Astrocyte of the cerebellum (primary cell): ENCODE results near the gene ST3GAL3.

ENCODE experiments used
- DNase-seq: peaks from one replicate; pipeline ENCODE4 v3.0.0-alpha.2; 2011; ENCODE audit warnings: low read depth
- H3K4me3 ChIP-seq: 2 replicates; pipeline ENCODE4 v1.5.1; 2011; ENCODE audit warnings: mild to moderate bottlenecking, low read depth, low read length, moderate library complexity
- CTCF ChIP-seq: IDR thresholded peaks from 2 replicates; pipeline ENCODE4 v1.5.1; 2012; ENCODE audit warnings: low read length, low read depth, moderate library complexity, mild to moderate bottlenecking; ENCODE audit errors: missing control alignments
- in situ Hi-C: cut with HindIII; loops from 2 replicates; pipeline ENCODE4 v1.10.0; 2017; ENCODE audit warnings: low sequenced_read_pairs

ST3GAL3 gene

DNA sequence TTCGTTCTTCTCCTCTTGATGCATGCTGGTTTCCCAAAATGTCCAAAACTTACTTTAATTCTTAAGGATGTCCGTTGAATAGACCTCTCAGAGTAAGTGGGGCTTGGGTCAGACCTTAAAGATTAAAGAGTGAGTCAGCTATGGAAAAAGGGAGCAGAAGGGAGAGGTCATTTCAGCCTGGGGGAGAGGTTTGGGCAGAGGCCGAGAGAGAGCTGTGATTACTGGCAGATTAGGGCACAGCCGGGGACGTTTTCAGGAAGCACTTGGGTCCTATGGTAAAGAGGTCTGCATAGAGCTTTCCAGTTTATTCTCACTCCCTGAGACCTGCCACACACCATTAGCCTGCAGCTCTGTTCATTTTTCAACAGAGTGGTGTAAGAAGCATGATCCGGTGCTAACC is 14.0 kb upstream of the ST3GAL3 start:
- H3K4me3 ChIP-seq: no peak overlapping the region
- no peak for TF ChIP-seq CTCF
- in situ Hi-C loops: no loop called here
- DNase-seq: no peak

- TF ChIP-seq CTCF: no peak
- DNase-seq: no peak
- in situ Hi-C loops: no loop called here
- no peak overlapping the region for H3K4me3 ChIP-seq
These were observed 8.1 kb upstream of the ST3GAL3 start for GRCh38 chr1:43699281-43699680.

DNA sequence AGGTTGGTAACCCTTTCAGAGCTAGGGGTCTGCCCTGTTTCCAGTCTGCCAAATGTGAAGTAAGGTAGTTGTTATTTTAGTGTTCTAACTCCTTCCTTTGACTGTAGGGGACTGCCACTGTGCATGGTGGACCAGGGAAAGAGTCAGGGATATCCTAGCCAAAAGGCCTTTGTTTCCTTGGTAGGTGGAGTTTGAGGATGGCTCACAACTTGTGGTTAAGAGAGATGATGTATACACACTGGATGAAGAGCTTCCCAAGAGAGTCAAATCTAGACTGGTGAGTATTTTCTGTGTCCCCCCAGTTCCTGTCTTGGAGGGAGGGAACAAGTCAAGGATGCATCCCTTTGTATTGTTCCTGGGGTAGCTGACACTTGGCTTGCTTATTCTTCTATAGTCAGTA is 3.5 kb upstream of the ST3GAL3 start:
- no peak for DNase-seq
- H3K4me3 ChIP-seq: no peak overlapping the region
- no peak for TF ChIP-seq CTCF
- in situ Hi-C loops: no loop called here

- H3K4me3 ChIP-seq: no peak overlapping the region
- in situ Hi-C loops: no loop called here
- TF ChIP-seq CTCF: peak; percentile 41
- no peak for DNase-seq
These were observed 2.5 kb upstream of the ST3GAL3 start for GRCh38 chr1:43704838-43705237.

- no peak overlapping the region for H3K4me3 ChIP-seq
- in situ Hi-C loops: no loop called here
- no peak for DNase-seq
- no peak for TF ChIP-seq CTCF
These were observed 2.0 kb upstream of the ST3GAL3 start for GRCh38 chr1:43705334-43705733.

DNA sequence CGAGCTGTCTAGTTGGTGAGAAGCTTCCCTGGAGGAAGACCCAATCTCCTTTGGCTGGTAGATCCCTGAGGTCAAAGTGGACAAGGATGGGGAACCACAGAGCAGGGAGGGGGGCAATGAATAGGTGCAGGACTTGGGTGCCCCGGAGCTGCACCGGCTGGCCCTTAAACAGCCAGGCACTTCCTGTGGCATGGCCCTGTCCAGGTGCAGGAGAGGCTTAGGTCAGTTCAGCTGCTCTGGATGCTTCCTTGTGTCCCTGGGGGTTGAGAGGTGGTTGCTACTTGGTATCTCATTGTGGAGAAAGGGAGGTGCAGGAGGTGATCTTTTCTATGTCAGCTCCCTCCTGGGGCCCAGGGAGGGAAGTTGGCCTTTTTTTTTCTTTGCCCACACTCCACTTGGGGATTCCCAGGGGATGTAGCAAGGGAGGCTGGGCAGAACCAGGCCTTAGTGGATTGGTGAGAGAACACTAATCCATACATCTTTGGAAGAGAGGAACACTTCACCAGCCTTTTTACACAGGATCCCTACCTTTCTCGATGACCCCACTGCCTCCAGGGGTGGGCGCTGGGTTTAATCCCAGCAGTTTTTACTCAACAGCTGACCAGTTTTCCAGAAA is 1.2 kb upstream of the ST3GAL3 start:
- DNase-seq: no peak
- no peak overlapping the region for H3K4me3 ChIP-seq
- in situ Hi-C loops: no loop called here
- no peak for TF ChIP-seq CTCF
